Liver (tissue), 9 donors: Measurements from ENCODE around the gene HEATR5A. TPM values are rescaled to one million over a fixed set of nuclear protein-coding genes. Genes with fewer than 3 reads are reported as not detected.
"Not testable (repeated sequence)": the region's sequence is repeated elsewhere in the genome, so short reads cannot be mapped to it uniquely, and the experiment has no call there.

Experiments used
- DNase-seq: peaks from one replicate; pipeline ENCODE4 v3.0.0-alpha.2; 2017; ENCODE audit warnings: low spot score
- H3K27ac ChIP-seq, 2 donors: one replicate each; pipeline ENCODE4 v1.7.0; 2013; ENCODE audit warnings: inconsistent platforms in 2 of 2, low read length in 2 of 2, control low read depth in 1 of 2, low read depth in 1 of 2, mild to moderate bottlenecking in 1 of 2
- H3K27me3 ChIP-seq, 4 donors: one replicate each; pipeline versions ENCODE4 v1.6.1 to v1.7.0; 2013; ENCODE audit warnings: low read length in 3 of 4, inconsistent platforms in 1 of 4, mild to moderate bottlenecking in 1 of 4, moderate library complexity in 1 of 4; ENCODE audit not compliant: control insufficient read depth in 4 of 4, insufficient read depth in 4 of 4
- H3K36me3 ChIP-seq, 4 donors: one replicate each; pipeline versions ENCODE4 v1.6.1 to v1.7.0; 2013; ENCODE audit warnings: low read length in 3 of 4, mild to moderate bottlenecking in 3 of 4, low read depth in 1 of 4, moderate library complexity in 1 of 4; ENCODE audit not compliant: control insufficient read depth in 4 of 4, insufficient read depth in 3 of 4
- H3K4me1 ChIP-seq, 4 donors: one replicate each; pipeline versions ENCODE4 v1.6.1 to v1.7.0; 2013; ENCODE audit warnings: low read length in 3 of 4, mild to moderate bottlenecking in 3 of 4, moderate library complexity in 1 of 4; ENCODE audit not compliant: control insufficient read depth in 4 of 4, insufficient read depth in 4 of 4
- H3K4me3 ChIP-seq, 3 donors: one replicate each; pipeline versions ENCODE4 v1.6.1 to v1.7.0; 2013; ENCODE audit warnings: low read length in 3 of 3, control low read depth in 1 of 3, low read depth in 1 of 3, mild to moderate bottlenecking in 1 of 3
- H3K9ac ChIP-seq, 2 donors: one replicate each; pipeline ENCODE4 v1.7.0; 2013; ENCODE audit warnings: low read length in 2 of 2, mild to moderate bottlenecking in 2 of 2, moderate library complexity in 2 of 2, control low read depth in 1 of 2, low read depth in 1 of 2
- H3K9me3 ChIP-seq, 4 donors: one replicate each; pipeline versions ENCODE4 v1.6.1 to v1.7.0; 2013; ENCODE audit warnings: low read length in 3 of 4; ENCODE audit not compliant: control insufficient read depth in 4 of 4
- EGR1 ChIP-seq, 2 donors: IDR thresholded peaks; 2 replicates each; pipeline ENCODE4 v1.6.1; 2016 to 2018; ENCODE audit warnings: antibody characterized with exemption in 2 of 2, low read depth in 2 of 2
- FOXA1 ChIP-seq: IDR thresholded peaks from 2 replicates; pipeline ENCODE4 v1.6.1; 2016; ENCODE audit warnings: antibody characterized with exemption
- FOXA2 ChIP-seq: IDR thresholded peaks from 2 replicates; pipeline ENCODE4 v1.6.1; 2016; ENCODE audit warnings: antibody characterized with exemption
- GABPA ChIP-seq, 2 donors: IDR thresholded peaks in 1 of 2; conservative IDR thresholded peaks in 1 of 2; 2 replicates each; pipeline ENCODE4 v1.6.1; 2016; ENCODE audit warnings: antibody characterized with exemption in 2 of 2, mild to moderate bottlenecking in 1 of 2, moderate library complexity in 1 of 2
- HNF4A ChIP-seq, 2 donors: conservative IDR thresholded peaks; 2 replicates each; pipeline ENCODE4 v1.6.1; 2016; ENCODE audit warnings: antibody characterized with exemption in 2 of 2, mild to moderate bottlenecking in 2 of 2
- HNF4G ChIP-seq: IDR thresholded peaks from 2 replicates; pipeline ENCODE4 v1.6.1; 2016; ENCODE audit warnings: antibody characterized with exemption
- JUND ChIP-seq, 2 donors: IDR thresholded peaks; 2 replicates each; pipeline ENCODE4 v1.6.1; 2016; ENCODE audit warnings: antibody characterized with exemption in 2 of 2
- NR2F2 ChIP-seq: IDR thresholded peaks from 2 replicates; pipeline ENCODE4 v1.6.1; 2016; ENCODE audit warnings: antibody characterized with exemption
- RAD21 ChIP-seq, 2 donors: IDR thresholded peaks; 2 replicates each; pipeline ENCODE4 v1.6.1; 2016; ENCODE audit warnings: antibody characterized with exemption in 2 of 2, mild to moderate bottlenecking in 2 of 2
- REST ChIP-seq: IDR thresholded peaks from 2 replicates; pipeline ENCODE4 v1.6.1; 2016; ENCODE audit warnings: antibody characterized with exemption, mild to moderate bottlenecking
- RXRA ChIP-seq, 2 donors: IDR thresholded peaks; 2 replicates each; pipeline ENCODE4 v1.6.1; 2017 to 2018; ENCODE audit warnings: antibody characterized with exemption in 2 of 2, mild to moderate bottlenecking in 1 of 2
- SP1 ChIP-seq: IDR thresholded peaks from 2 replicates; pipeline ENCODE4 v1.6.1; 2018; ENCODE audit warnings: antibody characterized with exemption, mild to moderate bottlenecking
- TAF1 ChIP-seq: conservative IDR thresholded peaks from 2 replicates; pipeline ENCODE4 v1.6.1; 2016; ENCODE audit warnings: antibody characterized with exemption, mild to moderate bottlenecking
- YY1 ChIP-seq: IDR thresholded peaks from 2 replicates; pipeline ENCODE4 v1.6.1; 2016; ENCODE audit warnings: antibody characterized with exemption, mild to moderate bottlenecking
- ZBTB33 ChIP-seq: IDR thresholded peaks from 2 replicates; pipeline ENCODE4 v1.6.1; 2016; ENCODE audit warnings: antibody characterized with exemption
- WGBS: extraction: QIAGEN DNeasy Blood & Tissue Kit; methylation state at CpG from one replicate; pipeline ENCODE4 v1.1.7; 2013; 5-methylcytosine and 5-hydroxymethylcytosine counted together
- polyA plus RNA-seq, 2 donors: library from polyadenylated mRNA; stranded (reverse) in 1 of 2; unstranded in 1 of 2; fragments of 200-250 nt in 1 of 2; fragments of >200 nt in 1 of 2; fragmentation: Nextera tagmentation in 1 of 2; extraction: Ambion mirVana in 1 of 2; gene quantifications; one replicate each; pipeline versions ENCODE4 v1.2.1 to v1.2.3, GENCODE V29; 2013 to 2015
- total RNA-seq, 2 donors: library from RNA; depleted of rRNA; stranded (reverse); fragments of >200 nt; gene quantifications; one replicate each; pipeline ENCODE4 v1.2.3, GENCODE V29; 2014
- TF ChIP-seq, protein P1 (sequence below): IDR thresholded peaks from 2 replicates; pipeline ENCODE4 v1.6.1; 2016; ENCODE audit warnings: antibody characterized with exemption
- TF ChIP-seq, protein P2 (sequence below): IDR thresholded peaks from 2 replicates; pipeline ENCODE4 v1.6.1; 2016; ENCODE audit warnings: antibody characterized with exemption
- TF ChIP-seq, protein P3 (sequence below): fragments of 150-350 bp; IDR thresholded peaks from 2 replicates; pipeline ENCODE4 v1.5.1; 2017; ENCODE audit warnings: improper control_type of control experiment, low read depth, low read length; ENCODE audit not compliant: missing input control
- donor health status: healthy.
- donor health status: healthy.
- donor health status: healthy.
- donor health status: healthy.
- donor health status: healthy.

The HEATR5A gene
- total and polyA plus RNA-seq, 4 donors, result 7.3 to 22.8 (median 10.1) TPM

- Histone ChIP-seq H3K27ac (no peak overlapping the region), H3K27me3 (no peaks in the 10 kb centered on the region), H3K36me3 (peaks cover 2 to 13% (median 8%) of the 10 kb centered on the region in 4 donors), H3K4me1 (no peaks in the 10 kb centered on the region), H3K4me3 (no peak overlapping the region), H3K9ac (no peak overlapping the region), H3K9me3 (no peaks in the 10 kb centered on the region)
- WGBS, result 96% methylated on average over 4 of the region's 4 CpGs
- TF ChIP-seq GABPA (IDR thresholded peaks at IDR 0.05 in 1 of 2, conservative IDR thresholded peaks at IDR 0.05 in 1 of 2) (no peak), NR2F2 (no peak), EGR1 (IDR thresholded peaks at IDR 0.05; ENCODE audit: low read depth in 2 of 2) (no peak), REST (no peak), HNF4A (conservative IDR thresholded peaks at IDR 0.05) (no peak), YY1 (no peak), RAD21 (IDR thresholded peaks at IDR 0.05) (no peak), JUND (IDR thresholded peaks at IDR 0.05) (no peak), FOXA2 (no peak), FOXA1 (no peak), RXRA (IDR thresholded peaks at IDR 0.05) (no peak), SP1 (no peak), HNF4G (no peak), TAF1 (no peak), ZBTB33 (no peak)
- TF ChIP-seq, protein P1, sequence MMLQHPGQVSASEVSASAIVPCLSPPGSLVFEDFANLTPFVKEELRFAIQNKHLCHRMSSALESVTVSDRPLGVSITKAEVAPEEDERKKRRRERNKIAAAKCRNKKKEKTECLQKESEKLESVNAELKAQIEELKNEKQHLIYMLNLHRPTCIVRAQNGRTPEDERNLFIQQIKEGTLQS, result no peak
- TF ChIP-seq, protein P2, sequence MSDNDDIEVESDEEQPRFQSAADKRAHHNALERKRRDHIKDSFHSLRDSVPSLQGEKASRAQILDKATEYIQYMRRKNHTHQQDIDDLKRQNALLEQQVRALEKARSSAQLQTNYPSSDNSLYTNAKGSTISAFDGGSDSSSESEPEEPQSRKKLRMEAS, result no peak
- TF ChIP-seq, protein P3, sequence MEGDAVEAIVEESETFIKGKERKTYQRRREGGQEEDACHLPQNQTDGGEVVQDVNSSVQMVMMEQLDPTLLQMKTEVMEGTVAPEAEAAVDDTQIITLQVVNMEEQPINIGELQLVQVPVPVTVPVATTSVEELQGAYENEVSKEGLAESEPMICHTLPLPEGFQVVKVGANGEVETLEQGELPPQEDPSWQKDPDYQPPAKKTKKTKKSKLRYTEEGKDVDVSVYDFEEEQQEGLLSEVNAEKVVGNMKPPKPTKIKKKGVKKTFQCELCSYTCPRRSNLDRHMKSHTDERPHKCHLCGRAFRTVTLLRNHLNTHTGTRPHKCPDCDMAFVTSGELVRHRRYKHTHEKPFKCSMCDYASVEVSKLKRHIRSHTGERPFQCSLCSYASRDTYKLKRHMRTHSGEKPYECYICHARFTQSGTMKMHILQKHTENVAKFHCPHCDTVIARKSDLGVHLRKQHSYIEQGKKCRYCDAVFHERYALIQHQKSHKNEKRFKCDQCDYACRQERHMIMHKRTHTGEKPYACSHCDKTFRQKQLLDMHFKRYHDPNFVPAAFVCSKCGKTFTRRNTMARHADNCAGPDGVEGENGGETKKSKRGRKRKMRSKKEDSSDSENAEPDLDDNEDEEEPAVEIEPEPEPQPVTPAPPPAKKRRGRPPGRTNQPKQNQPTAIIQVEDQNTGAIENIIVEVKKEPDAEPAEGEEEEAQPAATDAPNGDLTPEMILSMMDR, result no peak
- DNase-seq, result no peak
Observed at GRCh38 chr14:31362746-31363145, 57.6 kb downstream of the HEATR5A start.

DNA sequence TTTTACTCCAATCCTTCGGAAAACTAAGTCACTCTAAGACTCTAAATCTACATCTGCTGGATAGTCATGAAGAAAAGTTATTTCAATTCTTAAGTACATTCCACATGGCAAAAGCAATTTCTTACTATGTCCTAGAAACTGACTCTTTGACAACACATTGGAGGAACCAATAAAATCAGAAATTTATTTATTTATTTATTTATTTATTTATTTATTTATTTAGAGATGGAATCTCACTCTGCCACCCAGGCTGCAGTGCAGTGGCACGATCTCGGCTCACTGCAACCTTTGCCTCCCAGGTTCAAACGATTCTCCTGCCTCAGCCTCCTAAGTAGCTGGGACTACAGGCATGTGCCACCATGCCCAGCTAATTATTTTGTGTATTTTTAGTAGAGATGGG, 58.6 kb downstream of the HEATR5A start:
- 97% methylated on average over 4 of the region's 4 CpGs for WGBS
- H3K4me1 ChIP-seq, H3K9ac ChIP-seq, DNase-seq, H3K27me3 ChIP-seq, H3K9me3 ChIP-seq, H3K4me3 ChIP-seq, H3K27ac ChIP-seq: not testable (repeated sequence)
- H3K36me3 ChIP-seq, result peaks cover 2 to 14% (median 8%) of the 10 kb centered on the region in 4 donors
